GM20431 (cell line): ENCODE measurements around the gene FCSK.
"Not testable (repeated sequence)": the region's sequence is repeated elsewhere in the genome, so short reads cannot be mapped to it uniquely, and the experiment has no call there.

Experiments
- in situ Hi-C: fragments of 300-500 bp; cut with MseI, MboI; formaldehyde crosslinking; loops from one replicate; pipeline ENCODE4 v1.15.0; 2020; ENCODE audit warnings: low sequenced_read_pairs; ENCODE audit not compliant: unreplicated experiment

Gene FCSK

GRCh38 chr16:70451004-70451340 is 3.4 kb upstream of the FCSK start:
- in situ Hi-C loops: not testable (repeated sequence)

GRCh38 chr16:70453117-70453891 is 1.1 kb upstream of the FCSK start:
- in situ Hi-C loops: no loop called here

GRCh38 chr16:70453892-70454221 is 538 bp upstream of the FCSK start:
- in situ Hi-C loops: no loop called here

- in situ Hi-C loops: no loop called here
Observed at GRCh38 chr16:70455910-70456309, 1.5 kb downstream of the FCSK start.

GRCh38 chr16:70457446-70458166 is 3.2 kb downstream of the FCSK start:
- in situ Hi-C loops: no loop called here

GRCh38 chr16:70460737-70461261 is 6.4 kb downstream of the FCSK start:
- in situ Hi-C loops: no loop called here

GRCh38 chr16:70463235-70463634 is 8.8 kb downstream of the FCSK start:
- in situ Hi-C loops: no loop called here

GRCh38 chr16:70465999-70466804 is 11.8 kb downstream of the FCSK start:
- in situ Hi-C loops: no loop called here

GRCh38 chr16:70466805-70467076 is 12.3 kb downstream of the FCSK start:
- in situ Hi-C loops: no loop called here

GRCh38 chr16:70467113-70467512 is 12.7 kb downstream of the FCSK start:
- in situ Hi-C loops: no loop called here

- in situ Hi-C loops: no loop called here
Observed at GRCh38 chr16:70467608-70468007, 13.2 kb downstream of the FCSK start.

- in situ Hi-C loops: no loop called here
Observed at GRCh38 chr16:70468776-70469525, 14.6 kb downstream of the FCSK start.

- in situ Hi-C loops: no loop called here
Observed at GRCh38 chr16:70470141-70470926, 15.9 kb downstream of the FCSK start.

GRCh38 chr16:70470927-70471341 is 16.5 kb downstream of the FCSK start:
- in situ Hi-C loops: no loop called here

GRCh38 chr16:70472786-70473433 is 18.5 kb downstream of the FCSK start:
- in situ Hi-C loops: no loop called here

- in situ Hi-C loops: no loop called here
Observed at GRCh38 chr16:70473446-70474319, 19.3 kb downstream of the FCSK start.

GRCh38 chr16:70474320-70475053 is 20.1 kb downstream of the FCSK start:
- in situ Hi-C loops: no loop called here
